ENCODE data around the gene ASIC3.

GRCh38 chr7:151086802-151087244 is 38.5 kb downstream of the ASIC3 start:
- TF ChIP-seq, protein P1, sequence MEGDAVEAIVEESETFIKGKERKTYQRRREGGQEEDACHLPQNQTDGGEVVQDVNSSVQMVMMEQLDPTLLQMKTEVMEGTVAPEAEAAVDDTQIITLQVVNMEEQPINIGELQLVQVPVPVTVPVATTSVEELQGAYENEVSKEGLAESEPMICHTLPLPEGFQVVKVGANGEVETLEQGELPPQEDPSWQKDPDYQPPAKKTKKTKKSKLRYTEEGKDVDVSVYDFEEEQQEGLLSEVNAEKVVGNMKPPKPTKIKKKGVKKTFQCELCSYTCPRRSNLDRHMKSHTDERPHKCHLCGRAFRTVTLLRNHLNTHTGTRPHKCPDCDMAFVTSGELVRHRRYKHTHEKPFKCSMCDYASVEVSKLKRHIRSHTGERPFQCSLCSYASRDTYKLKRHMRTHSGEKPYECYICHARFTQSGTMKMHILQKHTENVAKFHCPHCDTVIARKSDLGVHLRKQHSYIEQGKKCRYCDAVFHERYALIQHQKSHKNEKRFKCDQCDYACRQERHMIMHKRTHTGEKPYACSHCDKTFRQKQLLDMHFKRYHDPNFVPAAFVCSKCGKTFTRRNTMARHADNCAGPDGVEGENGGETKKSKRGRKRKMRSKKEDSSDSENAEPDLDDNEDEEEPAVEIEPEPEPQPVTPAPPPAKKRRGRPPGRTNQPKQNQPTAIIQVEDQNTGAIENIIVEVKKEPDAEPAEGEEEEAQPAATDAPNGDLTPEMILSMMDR (IDR thresholded peaks at IDR 0.05; ENCODE audit: extremely low read depth in 1 of 2, insufficient read depth in 1 of 2, low read depth in 1 of 2, low read length in 2 of 2): no peak
- no peak for TF ChIP-seq FOS (IDR thresholded peaks at IDR 0.05; ENCODE audit: borderline replicate concordance, insufficient read depth, low read length)
- TF ChIP-seq POLR2A (IDR thresholded peaks at IDR 0.05; ENCODE audit: low read depth, low read length): no peak

Data from endothelial cell of umbilical vein (primary cell).